ENCODE results near the gene POLR2M.

POLR2M gene

DNA sequence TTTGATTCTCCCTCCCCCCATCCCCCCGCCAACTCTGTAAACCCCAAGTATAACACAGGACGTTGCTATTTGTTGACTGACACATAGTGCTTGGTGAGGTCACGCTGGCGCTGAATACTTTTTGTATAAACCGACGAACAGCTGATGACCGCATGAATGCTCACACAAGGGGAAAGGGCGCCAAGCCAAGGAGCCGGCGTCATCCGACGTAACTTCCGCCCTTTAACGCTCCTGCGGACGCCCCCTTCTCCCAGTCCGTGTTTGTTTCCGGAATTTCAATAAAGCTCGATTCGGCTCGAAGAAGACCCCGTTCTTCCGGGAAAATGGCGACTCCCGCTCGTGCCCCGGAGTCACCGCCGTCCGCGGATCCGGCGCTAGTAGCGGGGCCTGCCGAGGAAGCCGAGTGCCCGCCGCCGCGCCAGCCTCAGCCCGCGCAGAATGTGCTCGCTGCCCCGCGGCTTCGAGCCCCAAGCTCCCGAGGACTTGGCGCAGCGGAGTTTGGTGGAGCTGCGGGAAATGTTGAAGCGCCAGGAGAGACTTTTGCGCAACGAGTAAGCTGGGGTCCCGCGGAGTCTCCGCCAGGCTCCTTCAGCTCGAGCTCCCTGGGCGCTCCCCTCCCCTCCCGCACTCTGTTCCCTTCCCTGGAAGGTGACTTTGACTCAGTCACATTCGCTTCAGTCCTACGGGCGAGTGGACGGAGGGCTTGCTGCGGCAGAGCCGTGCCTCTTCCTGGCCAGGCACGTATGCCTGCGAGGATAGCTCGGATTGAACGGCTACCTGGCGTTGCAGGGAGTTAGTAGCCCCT lies at the start of gene POLR2M:
POLR2M (plus strand) TSS at position 310 of the 805 bp plus-strand sequence; CDS start at position 439, 129 bp downstream.
- DNase-seq (ENCODE audit: low read depth) = peak; percentile 99

DNA sequence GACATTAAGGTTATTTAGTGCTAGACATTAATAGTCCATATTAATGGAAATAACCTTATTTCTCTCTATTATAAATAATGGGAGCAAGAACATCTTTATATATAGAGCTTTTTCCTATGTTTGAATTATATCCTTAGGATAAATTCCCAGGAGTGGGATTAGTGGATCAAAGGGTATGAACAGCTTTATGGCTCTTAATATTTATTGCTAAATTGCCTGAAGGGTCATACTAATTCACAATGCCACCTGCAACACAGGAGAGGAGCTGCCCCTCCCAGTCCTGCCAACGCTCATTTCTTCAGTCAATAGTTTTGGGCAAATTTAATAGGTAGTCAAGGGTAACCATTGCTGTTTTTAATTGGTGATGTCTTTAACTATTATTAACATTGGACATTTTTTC lies 48.9 kb upstream of the POLR2M start:
- DNase-seq (ENCODE audit: low read depth) = no peak

DNA sequence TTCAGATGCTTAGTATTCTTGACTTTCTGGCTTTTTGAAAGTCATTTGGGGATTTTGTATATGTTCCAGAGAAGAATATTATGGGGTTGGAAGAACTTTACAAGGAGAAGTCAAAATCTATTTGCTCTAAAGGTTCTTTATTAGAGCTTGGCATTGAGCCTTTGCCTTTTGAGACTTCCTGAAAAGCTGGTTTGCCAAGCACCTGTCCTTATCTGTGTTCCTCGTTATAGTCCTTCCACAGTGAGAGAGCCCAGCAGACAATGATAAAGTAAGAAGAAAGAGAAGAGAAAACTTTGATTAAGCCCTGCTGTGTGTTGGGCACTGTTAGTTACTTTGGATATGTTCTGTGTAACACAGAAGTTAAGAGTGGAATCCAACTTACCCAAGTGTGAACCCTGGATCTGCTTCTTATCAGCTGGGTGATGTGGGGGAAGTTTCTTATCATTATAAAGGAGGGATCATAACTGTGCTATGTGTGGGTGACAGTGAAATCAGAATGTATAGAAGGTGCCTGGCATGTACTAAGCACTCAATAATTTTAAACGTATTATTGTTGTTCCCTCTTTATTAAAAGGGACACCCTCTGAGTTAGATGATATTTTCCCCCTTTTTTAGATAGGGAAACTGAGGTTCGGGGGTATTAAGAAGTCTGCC lies 44.3 kb upstream of the POLR2M start:
- DNase-seq (ENCODE audit: low read depth) = no peak

DNA sequence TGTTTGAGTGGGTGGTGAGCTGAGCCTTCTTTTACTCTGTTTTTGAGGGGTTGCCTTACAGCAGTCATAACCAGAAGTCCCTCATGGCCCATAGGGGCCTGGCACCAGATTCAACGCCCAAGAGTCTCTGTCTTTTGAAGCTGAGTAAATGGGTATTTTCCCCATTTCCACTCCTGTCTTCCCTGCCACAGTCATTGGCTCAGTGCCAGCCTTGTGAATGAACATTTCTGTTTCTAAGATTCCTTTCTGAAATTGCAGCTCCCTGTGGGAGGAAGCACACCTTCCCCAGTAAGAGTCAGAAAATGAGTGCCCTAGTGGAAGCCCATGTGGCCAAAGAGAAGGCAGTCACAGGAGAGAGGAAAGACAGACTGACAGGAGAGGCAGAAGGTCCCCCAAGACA lies 43.7 kb upstream of the POLR2M start:
- DNase-seq (ENCODE audit: low read depth) = no peak

DNA sequence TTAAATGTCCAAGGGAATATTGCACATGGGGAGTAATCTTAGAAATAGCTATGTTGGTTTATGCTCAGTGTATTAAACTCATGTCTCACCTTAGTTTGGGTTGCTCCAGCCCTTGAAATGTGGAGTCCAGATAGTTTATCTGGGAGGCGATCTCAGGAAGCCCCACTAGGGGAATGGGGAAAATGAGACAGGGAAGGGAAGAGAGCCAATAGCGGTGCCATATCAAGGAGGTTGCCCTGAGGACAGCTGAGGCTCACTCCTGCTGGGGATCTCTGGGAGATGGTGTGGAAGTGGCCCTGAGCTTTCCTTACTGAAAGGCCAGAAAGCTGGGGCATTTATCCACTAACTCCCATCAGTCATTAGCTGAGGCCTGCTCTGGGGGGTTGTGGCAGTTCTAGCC lies 43.3 kb upstream of the POLR2M start:
- DNase-seq (ENCODE audit: low read depth) = no peak

DNA sequence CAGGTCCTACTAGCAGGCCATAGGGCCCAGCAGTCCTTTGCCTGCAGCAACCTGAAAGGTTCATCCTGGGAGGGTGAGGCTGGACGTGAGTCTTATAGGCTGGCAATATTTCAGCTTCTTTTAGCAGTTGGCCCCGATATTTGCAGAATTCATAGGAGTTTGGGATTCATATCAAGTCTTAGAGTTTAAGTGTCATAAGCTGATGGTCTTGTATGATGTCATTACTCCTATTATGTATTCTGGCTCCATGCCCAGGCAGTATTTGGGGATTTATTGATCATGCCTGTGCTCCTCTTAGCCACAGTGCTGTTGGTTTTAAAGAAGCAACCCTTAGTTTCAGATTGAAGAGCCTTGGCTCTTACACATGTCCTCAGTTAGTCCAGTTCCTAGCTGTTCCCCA lies 41.3 kb upstream of the POLR2M start:
- DNase-seq (ENCODE audit: low read depth) = no peak

DNA sequence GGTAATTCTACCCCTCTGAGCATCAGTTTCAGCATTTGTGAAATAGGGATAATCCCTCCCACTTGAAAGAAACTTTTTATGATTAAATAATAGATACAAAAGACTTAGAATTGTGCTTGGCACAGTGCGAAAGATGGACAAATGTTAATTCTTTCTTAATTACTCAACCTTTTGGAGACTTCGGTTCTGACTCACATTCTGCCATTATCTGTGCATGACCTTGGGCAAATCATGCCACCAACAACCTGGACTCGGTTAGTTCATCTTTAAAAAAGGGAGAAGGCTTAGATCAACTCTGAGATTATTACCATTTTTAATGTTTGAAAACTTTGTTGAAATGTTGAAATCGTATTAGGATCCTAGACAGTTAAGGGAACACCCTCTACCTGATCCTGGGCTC lies 40.6 kb upstream of the POLR2M start:
- no peak for DNase-seq (ENCODE audit: low read depth)

DNA sequence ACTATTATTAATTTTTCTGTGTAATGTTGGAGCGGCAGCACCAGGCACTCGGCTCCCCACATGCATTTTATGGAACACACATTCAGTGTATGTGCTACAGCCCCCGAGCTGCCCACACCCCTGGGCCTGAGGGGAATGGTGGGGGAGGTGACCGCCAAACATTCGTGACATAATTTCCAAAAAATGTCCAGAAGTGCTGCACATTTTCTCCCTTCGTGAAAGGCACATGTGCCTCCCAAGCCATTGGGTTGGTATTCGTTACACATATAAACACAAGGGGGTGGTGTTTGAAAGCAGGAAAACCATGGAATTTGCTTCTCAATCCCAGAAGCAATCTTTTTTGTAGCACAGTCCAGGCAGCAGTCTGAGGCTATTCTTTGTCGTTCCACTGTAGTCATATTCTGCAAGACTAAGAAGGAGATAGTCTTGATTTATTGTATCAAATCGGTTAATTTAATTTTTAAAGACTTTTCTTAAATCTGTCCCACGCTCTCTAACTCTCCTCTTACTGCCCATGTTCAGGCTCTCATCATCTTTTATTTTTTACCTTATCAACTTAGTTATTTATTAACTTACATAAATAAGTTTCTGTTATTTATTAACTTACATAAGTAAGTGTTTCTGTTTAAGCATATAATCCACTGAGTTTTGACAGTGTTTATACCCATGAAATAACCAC lies 39.2 kb upstream of the POLR2M start:
- DNase-seq (ENCODE audit: low read depth) = peak; percentile 73

DNA sequence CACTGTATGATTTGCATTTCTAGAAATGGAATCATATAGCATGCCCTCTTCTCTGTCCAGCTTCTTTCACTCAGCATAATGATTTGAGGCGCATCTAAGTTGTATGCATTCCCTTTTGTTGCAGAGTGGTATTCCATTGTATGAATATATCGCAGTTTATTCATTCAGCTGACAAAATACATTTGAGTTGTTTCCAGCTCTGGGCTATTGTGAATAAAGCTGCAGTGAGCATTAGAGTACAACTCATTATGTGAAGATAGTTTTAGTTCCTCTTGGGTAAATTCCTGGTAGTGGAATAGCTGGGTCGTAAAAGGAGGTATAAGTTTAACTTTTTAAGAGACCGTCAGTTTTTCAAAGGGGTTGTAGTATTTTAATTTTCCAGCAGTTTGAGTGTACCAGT lies 38.5 kb upstream of the POLR2M start:
- no peak for DNase-seq (ENCODE audit: low read depth)

DNA sequence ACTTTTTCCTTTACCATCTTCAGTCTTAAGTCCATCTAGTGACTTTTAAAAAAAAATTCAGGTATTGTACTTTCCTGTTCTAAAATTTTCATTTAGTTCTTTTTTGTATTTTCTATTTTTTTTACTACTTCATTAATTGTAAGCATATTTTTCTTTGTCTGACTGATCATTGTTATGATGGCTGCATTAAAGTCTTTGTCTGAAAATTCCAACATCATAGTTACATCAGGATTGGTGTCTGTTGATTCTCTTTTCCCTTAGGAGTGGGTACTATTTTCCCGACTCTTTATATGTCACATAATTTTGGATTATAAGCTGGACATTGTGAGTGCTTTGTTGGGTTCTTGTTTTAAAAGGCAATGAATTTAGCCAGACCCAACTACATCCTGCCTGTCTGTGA lies 34.9 kb upstream of the POLR2M start:
- no peak for DNase-seq (ENCODE audit: low read depth)

DNA sequence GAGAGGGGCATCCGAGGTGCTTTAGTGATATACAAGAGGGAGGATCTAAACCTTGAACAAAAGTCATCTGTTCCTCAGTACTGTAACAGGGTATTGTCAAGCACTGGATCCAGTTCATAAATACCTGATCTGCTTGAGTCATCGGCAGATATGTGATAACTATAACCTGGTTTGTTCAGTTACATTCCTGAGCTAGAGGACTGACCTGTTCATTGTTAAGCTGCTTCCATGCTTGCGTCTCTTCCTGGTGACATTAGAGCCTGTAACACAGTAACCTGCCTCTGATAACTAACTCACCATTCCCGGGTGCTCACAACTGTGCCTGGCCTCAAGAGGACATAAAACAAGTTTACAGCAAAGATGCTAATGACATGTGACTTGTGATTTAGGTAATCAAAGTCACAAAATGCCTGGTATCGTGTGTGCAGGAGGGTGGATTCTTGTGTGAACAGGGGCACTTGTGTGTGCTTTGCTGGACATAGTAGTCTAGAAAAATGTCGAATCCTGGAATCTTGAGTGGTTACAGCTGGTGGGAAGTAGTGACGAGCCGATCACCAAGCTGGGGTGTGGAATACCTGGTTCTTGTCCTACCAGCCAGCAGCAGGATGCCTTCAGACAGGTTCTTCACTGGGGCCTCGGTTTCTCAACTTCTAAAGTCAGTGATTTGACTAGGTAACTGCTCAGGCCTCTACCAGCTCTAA lies 30.9 kb upstream of the POLR2M start:
- no peak for DNase-seq (ENCODE audit: low read depth)

DNA sequence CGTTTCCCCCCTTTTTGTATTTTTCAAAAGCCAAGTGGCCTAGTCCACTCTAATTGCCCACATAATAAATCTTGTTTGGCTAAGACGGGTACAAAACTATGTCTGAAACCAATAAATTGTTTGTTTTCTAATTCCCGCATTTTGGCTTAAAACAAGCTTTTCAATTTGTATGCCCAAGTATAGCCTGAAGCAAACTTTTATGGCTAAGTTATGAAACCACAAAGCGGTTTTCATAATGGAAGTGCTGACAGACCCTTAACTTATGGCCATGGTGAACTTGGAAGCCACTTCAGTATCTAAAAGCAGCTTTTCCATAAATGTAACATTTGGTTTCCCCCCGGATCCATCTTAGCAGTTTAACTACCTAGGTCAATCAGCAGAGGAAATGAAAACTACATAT lies 29.9 kb upstream of the POLR2M start:
- no peak for DNase-seq (ENCODE audit: low read depth)

DNA sequence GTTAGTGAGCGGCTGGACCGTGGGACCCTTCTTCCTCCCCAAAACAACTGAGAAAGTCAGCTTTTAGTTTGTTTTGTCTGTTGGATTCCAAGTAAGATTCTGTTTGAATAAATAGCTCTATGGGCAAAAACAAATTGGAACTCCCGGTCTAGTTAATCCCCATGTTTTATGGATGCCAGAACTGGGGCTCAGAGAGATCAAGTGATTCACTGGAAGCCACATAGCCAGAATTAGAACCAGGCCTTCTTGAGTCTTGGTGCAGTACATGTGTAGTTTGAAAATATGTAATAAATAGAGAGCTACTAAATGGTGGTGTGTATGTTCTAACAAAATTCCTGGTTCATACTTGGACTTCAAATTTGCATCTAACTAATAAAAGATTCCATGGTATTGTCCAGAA lies 29.3 kb upstream of the POLR2M start:
- no peak for DNase-seq (ENCODE audit: low read depth)

DNA sequence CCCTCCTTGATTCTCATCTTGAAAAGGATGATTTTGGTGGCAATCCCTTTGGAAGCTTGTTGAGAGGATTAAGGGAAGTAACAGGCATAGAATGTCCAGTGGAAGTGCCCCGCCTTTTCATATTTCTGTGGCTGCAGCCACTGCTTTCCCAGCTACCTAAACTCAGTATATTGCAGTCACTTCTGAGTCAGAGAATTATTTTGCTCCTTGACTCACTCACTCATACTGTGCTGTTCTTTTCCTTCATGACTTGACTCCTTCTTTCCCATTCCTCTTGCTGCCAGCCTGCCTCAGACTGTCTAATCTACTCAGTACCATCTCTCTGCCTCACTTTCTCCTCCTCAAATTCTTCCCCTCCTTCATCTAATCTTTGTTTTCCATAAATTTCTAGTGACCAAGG lies 26.5 kb upstream of the POLR2M start:
- peak; percentile 42 for DNase-seq (ENCODE audit: low read depth)

DNA sequence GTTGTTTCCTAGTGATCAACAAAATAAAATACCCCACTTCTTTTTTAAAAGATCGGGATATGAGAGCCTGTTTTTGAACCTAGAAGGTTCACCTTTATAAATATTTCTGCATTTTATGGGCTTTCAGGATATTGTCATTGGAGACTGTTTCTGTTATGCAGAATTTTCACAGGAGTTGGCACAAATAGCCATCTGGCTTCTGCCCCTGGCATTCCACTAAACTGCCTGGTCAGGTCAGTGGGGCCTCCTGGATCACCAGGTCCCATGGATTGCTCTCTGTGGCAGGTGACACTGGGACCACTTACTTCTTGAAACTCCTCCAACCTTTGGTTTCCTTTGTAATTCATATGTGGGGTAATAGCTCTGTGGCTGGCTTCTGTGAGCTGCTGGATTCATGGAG lies 25.5 kb upstream of the POLR2M start:
- DNase-seq (ENCODE audit: low read depth) = no peak

DNA sequence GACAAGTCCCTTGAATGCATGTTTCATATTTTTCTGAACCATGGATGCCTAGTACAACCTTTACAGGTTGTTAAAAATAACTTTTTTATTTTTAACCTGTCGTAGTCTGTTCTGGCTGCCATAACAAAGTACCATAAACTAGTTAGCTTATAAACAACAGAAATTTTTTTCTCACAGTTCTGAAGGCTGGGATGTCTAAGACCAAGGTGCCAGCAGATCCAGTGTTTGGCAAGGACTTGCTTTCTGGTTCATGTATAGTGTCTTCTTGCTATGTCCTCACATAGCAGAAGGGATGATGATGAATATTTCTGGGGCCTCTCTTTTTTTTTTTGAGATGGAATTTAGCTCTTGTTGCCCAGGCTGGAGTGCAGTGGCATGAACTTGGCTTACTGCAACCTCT lies 23.0 kb upstream of the POLR2M start:
- no peak for DNase-seq (ENCODE audit: low read depth)

DNA sequence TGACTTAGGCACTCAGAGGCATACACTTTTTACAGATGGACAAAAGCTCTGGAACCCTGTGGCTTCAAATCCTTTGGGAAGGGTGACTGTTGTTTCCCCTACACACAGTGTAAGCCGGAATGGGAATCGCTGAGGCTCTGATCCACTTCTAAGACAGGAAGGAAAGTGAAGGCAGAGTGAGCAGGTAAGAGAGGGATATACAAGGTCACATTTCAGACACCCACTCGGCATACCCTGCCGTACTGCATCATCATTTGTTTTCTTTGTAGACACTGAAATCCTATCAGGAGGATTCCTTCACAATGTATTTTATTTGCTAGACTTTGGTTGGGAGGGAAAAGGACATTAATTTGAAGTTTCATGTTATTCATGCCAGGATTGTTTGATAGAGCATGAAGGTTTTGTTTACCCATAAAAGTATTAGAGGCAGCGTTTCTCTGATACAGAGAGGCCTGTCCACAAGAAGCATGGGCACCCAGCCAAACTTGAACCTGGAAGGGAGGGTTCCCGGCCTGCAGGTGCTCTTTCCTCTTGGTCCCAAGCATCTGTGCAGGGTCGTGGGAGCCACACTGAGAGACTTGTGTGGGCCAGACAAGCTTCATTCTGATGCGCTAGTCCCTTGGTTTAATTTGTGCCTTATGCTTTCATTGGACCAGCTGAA lies 21.9 kb upstream of the POLR2M start:
- no peak for DNase-seq (ENCODE audit: low read depth)

DNA sequence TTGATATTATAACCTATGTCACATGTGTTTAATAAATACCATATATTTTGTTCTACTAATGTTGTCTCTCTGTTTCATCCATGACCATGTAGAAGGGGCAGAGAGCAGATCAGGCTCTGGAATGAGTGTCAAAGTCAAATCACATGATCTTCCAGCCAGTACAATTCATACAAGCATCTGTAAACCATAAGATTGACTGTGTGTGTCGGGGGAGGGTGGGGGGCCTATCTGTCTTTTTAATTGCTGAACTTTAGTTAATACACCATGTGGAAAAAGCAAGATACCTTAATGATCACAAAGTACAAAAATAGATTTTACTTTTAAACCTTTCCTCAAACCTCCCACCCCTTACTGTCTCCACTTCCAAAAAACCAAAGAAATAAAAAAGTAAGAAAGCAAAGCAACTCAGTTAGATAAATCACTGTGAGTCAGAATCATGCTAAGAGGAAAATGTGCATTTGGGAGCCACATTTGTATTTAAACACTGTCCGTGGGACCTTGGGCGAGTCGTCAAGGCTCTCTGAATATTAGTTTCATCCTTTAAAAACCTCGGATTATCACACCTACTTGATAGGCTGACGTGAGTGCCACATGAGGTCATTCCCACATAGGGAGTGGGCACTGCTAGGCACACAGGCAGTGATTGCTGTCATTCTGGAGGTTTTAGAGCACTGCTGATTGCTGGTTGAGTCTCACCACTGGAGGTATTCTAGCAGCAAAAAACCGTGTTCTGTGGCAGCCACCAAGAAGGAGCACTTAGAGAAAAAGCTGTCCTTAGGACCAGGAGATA lies 21.0 kb upstream of the POLR2M start:
- no peak for DNase-seq (ENCODE audit: low read depth)

DNA sequence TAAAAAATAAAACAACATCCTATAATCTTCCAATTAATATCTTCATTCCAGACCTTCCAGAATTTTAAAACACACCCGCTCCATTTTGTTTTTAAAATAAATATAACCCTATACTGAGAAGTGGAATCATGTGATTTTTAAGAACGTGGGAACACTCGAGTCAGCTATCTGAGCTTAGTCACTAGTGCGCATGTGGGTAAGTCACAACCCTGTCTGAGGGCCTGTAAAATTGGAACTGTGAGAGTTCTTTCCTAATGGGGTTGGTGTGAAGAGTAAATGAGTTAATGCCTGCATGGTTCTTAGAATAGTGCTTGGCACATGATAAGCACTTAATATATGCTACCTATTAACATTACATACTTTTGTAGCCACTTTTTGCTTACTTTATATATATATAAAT lies 19.9 kb upstream of the POLR2M start:
- no peak for DNase-seq (ENCODE audit: low read depth)

DNA sequence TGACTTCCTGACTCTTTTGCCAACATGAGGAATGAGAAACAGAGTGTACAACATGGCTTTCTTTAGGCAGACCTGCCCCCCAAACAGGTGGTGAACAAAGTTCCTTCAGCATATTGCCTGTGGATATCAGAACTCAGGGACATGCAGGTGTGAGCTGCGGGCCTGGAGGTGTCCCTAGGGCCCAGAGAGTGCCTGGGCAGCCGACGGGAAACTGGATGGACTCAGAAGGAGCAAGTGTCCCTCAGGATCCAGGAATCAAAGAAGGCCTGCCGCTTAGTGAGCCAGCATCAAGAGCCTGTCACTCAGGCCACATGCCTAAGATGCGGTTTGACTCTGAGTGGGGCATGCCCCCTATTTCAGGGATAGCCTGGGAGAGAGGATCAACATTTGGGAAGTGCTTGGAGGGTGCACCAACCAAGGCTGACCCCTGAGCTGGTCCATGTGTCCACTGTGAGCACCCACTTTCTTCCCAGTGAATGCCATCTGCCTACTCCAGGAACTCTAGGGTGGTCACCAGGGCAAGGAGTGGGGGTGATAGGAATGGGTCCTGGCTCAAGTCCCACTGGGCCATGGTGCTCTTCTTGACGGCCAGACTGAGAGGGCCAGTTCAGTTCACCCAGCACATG lies 16.1 kb upstream of the POLR2M start:
- no peak for DNase-seq (ENCODE audit: low read depth)

DNA sequence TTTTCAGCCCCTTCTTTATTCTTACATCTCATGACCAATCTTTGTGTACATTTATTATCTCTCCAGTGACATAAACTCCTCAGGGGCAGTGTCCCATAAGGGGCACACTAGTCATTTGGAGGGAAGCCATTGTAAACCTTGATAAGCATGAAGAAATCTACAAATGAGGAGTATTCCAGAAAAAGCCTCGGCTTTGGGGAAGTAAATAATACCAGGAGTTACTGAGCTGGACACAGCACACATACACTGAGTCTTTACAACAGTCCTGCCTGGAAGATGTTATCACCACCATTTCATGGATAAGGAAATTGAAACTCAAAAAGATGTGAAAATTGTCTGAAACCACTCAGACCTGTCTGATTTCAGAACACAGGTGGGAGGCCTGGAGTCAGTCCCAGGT lies 15.4 kb upstream of the POLR2M start:
- no peak for DNase-seq (ENCODE audit: low read depth)

Data from HS-27A (cell line).